Hepatocyte (in vitro differentiated cells): Measurements from ENCODE around the gene PPM1L. TPM values are rescaled to one million over a fixed set of nuclear protein-coding genes. Genes with fewer than 3 reads are reported as not detected.

Experiments used
- DNase-seq: peaks from one replicate; pipeline ENCODE4 v3.0.0-alpha.2; 2016; ENCODE audit warnings: low spot score
- H2AFZ ChIP-seq: fragments of 200-600 bp; sonication (generic); 2 replicates; pipeline ENCODE4 v1.6.0; 2016; ENCODE audit warnings: antibody characterized with exemption, mild to moderate bottlenecking
- H3K27ac ChIP-seq: fragments of 200-600 bp; sonication (generic); 2 replicates; pipeline ENCODE4 v1.5.1; 2016; ENCODE audit warnings: mild to moderate bottlenecking
- H3K27me3 ChIP-seq: fragments of 200-600 bp; sonication (generic); 2 replicates; pipeline ENCODE4 v1.6.1; 2016
- H3K36me3 ChIP-seq: fragments of 200-600 bp; sonication (generic); replicated peaks from 2 replicates; pipeline ENCODE4 v1.5.1; 2016; ENCODE audit warnings: low read depth; ENCODE audit not compliant: insufficient read depth
- H3K4me1 ChIP-seq: fragments of 200-600 bp; sonication (generic); 2 replicates; pipeline ENCODE4 v1.5.1; 2016; ENCODE audit warnings: mild to moderate bottlenecking, moderate library complexity; ENCODE audit not compliant: insufficient read depth
- H3K4me2 ChIP-seq: fragments of 200-600 bp; sonication (generic); 2 replicates; pipeline ENCODE4 v1.6.0; 2016
- H3K4me3 ChIP-seq: fragments of 200-600 bp; sonication (generic); 2 replicates; pipeline ENCODE4 v1.5.1; 2016; ENCODE audit warnings: mild to moderate bottlenecking
- H3K79me2 ChIP-seq: fragments of 200-600 bp; sonication (generic); 2 replicates; pipeline ENCODE4 v1.6.0; 2017; ENCODE audit warnings: mild to moderate bottlenecking
- H3K9me2 ChIP-seq: fragments of 200-600 bp; sonication (generic); replicated peaks from 2 replicates; pipeline ENCODE4 v1.6.0; 2017; ENCODE audit warnings: mild to moderate bottlenecking; ENCODE audit not compliant: insufficient read depth
- H3K9me3 ChIP-seq: fragments of 200-600 bp; sonication (generic); 2 replicates; pipeline ENCODE4 v1.5.1; 2016; ENCODE audit warnings: low read depth, mild to moderate bottlenecking
- H4K20me1 ChIP-seq: fragments of 200-600 bp; sonication (generic); 2 replicates; pipeline ENCODE4 v1.6.0; 2016; ENCODE audit warnings: mild to moderate bottlenecking; ENCODE audit not compliant: insufficient read depth, poor library complexity, severe bottlenecking
- EZH2 ChIP-seq: fragments of 200-600 bp; sonication (generic); IDR thresholded peaks from 2 replicates; pipeline ENCODE4 v1.6.1; 2016; ENCODE audit warnings: antibody characterized with exemption, mild to moderate bottlenecking, borderline replicate concordance
- EZH2phosphoT487 ChIP-seq: fragments of 200-600 bp; sonication (generic); IDR thresholded peaks from one replicate; pipeline ENCODE4 v1.6.1; 2018; ENCODE audit warnings: antibody characterized with exemption, mild to moderate bottlenecking, low read depth, moderate library complexity; ENCODE audit not compliant: unreplicated experiment, severe bottlenecking
- WGBS: methylation state at CpG from one replicate; pipeline ENCODE4 v1.1.6; 2016; ENCODE audit warnings: low lambda C conversion rate; ENCODE audit errors: missing lambda C conversion rate; 5-methylcytosine and 5-hydroxymethylcytosine counted together
- polyA plus RNA-seq: library from polyadenylated mRNA; unstranded; fragments of >200 nt; fragmentation: Nextera tagmentation; extraction: Ambion mirVana; gene quantifications from 2 replicates; pipeline ENCODE4 v1.2.1, GENCODE V29; 2016
- total RNA-seq: library from RNA; depleted of rRNA; stranded (reverse); fragments of >200 nt; gene quantifications from 2 replicates; pipeline ENCODE4 v1.2.3, GENCODE V29; 2014
- TF ChIP-seq, protein P1 (sequence below): fragments of 200-600 bp; sonication (generic); IDR thresholded peaks from 2 replicates; pipeline ENCODE4 v1.5.1; 2016; ENCODE audit warnings: antibody characterized with exemption, mild to moderate bottlenecking; ENCODE audit not compliant: poor library complexity

Gene PPM1L
- total and polyA plus RNA-seq, 2 experiments from 2014 or later, result 5.1 to 13.1 TPM

- 68% methylated on average over 1 of the region's 1 CpG for WGBS
- Histone ChIP-seq H2AFZ (no peak overlapping the region), H3K4me3 (no peak overlapping the region), H3K4me1 (no peaks in the 10 kb centered on the region), H3K27me3 (no peaks in the 10 kb centered on the region), H3K9me2 (no peaks in the 10 kb centered on the region), H3K4me2 (no peak overlapping the region), H3K9me3 (no peaks in the 10 kb centered on the region), H3K36me3 (no peaks in the 10 kb centered on the region), H3K27ac (no peak overlapping the region), H4K20me1 (no peaks in the 10 kb centered on the region), H3K79me2 (no peaks in the 10 kb centered on the region)
- DNase-seq, result no peak
- no peak for TF ChIP-seq EZH2phosphoT487
- TF ChIP-seq EZH2, result no peak
- TF ChIP-seq, protein P1, sequence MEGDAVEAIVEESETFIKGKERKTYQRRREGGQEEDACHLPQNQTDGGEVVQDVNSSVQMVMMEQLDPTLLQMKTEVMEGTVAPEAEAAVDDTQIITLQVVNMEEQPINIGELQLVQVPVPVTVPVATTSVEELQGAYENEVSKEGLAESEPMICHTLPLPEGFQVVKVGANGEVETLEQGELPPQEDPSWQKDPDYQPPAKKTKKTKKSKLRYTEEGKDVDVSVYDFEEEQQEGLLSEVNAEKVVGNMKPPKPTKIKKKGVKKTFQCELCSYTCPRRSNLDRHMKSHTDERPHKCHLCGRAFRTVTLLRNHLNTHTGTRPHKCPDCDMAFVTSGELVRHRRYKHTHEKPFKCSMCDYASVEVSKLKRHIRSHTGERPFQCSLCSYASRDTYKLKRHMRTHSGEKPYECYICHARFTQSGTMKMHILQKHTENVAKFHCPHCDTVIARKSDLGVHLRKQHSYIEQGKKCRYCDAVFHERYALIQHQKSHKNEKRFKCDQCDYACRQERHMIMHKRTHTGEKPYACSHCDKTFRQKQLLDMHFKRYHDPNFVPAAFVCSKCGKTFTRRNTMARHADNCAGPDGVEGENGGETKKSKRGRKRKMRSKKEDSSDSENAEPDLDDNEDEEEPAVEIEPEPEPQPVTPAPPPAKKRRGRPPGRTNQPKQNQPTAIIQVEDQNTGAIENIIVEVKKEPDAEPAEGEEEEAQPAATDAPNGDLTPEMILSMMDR, result no peak
Observed at GRCh38 chr3:160960568-160960967, 204.5 kb downstream of the PPM1L start.

GRCh38 chr3:160963949-160964348 is 207.9 kb downstream of the PPM1L start:
- no peak for TF ChIP-seq EZH2
- TF ChIP-seq, protein P1, result no peak
- no peak for TF ChIP-seq EZH2phosphoT487
- Histone ChIP-seq H4K20me1 (no peaks in the 10 kb centered on the region), H3K27me3 (no peaks in the 10 kb centered on the region), H3K27ac (no peak overlapping the region), H3K4me3 (no peak overlapping the region), H3K4me1 (no peaks in the 10 kb centered on the region), H3K79me2 (no peaks in the 10 kb centered on the region), H3K4me2 (no peak overlapping the region), H3K9me2 (no peaks in the 10 kb centered on the region), H3K36me3 (no peaks in the 10 kb centered on the region), H3K9me3 (no peaks in the 10 kb centered on the region), H2AFZ (no peak overlapping the region)
- no peak for DNase-seq
- 71% methylated on average over 1 of the region's 1 CpG for WGBS

DNA sequence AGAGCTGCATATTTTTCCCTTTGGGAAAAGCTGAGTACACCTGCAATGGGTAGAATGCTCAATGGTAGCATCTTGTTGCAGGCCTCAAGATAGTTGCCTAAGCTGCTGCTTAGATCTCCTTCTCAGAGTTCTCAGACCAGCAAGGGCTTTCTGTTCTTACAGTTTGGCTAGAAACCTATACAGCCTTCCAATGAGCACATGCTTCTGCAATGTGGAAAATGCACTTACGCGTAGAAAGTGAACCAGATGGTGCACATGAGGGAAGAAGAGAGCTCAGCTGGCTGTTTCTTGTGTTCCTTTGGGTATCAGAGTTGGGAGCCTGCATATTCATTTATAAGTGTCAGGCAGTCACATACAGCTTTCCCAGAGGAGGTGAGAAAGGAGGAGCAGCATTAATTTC is 212.7 kb downstream of the PPM1L start:
- Histone ChIP-seq H3K9me3 (no peaks in the 10 kb centered on the region), H3K4me1 (no peaks in the 10 kb centered on the region), H3K27me3 (no peaks in the 10 kb centered on the region), H3K4me2 (no peak overlapping the region), H3K4me3 (no peak overlapping the region), H3K27ac (no peak overlapping the region), H2AFZ (no peak overlapping the region), H4K20me1 (no peaks in the 10 kb centered on the region), H3K36me3 (no peaks in the 10 kb centered on the region), H3K79me2 (no peaks in the 10 kb centered on the region), H3K9me2 (no peaks in the 10 kb centered on the region)
- WGBS, result 29% methylated on average over 2 of the region's 2 CpGs
- DNase-seq, result no peak
- TF ChIP-seq, protein P1, result no peak
- TF ChIP-seq EZH2 (no peak), EZH2phosphoT487 (no peak)
